B cell (primary cell): ENCODE results near the gene MPIG6B. TPM values are rescaled to one million over a fixed set of nuclear protein-coding genes. Genes with fewer than 3 reads are reported as not detected.
A peak's percentile ranks its signal among the peaks of the same experiment; 100 is the strongest.

ENCODE experiments used
- ATAC-seq: fragments of 200-7000 bp; cut with Tn5 transposase; one replicate; pipeline ENCODE4 v1.10.0; 2021; ENCODE audit warnings: low read depth, mild to moderate bottlenecking, moderate number of reproducible peaks, moderate library complexity
- CTCF ChIA-PET: fragments of 350-600 bp; sonication (Branson Sonifier 250); formaldehyde crosslinking; loops from one replicate; lab custom pipeline; 2021; ENCODE audit warnings: antibody characterized with exemption, inconsistent platforms; lab: Charles Lee
- POLR2A ChIA-PET: fragments of 350-600 bp; sonication (Branson Sonifier 250); formaldehyde crosslinking; loops from one replicate; lab custom pipeline; 2021; ENCODE audit warnings: antibody characterized with exemption; lab: Charles Lee
- DNase-seq: peaks from one replicate; pipeline ENCODE4 v3.0.0; 2013
- H2AFZ ChIP-seq: 2 replicates; pipeline ENCODE4 v1.6.1; 2012; ENCODE audit warnings: mild to moderate bottlenecking, low read depth, low read length; ENCODE audit not compliant: insufficient read depth, poor library complexity, severe bottlenecking
- H3K27ac ChIP-seq, 2 donors: 1 replicate in 1 of 2; 2 replicates in 1 of 2; pipeline ENCODE4 v1.5.1; 2012 to 2013; ENCODE audit warnings: low read length in 2 of 2, mild to moderate bottlenecking in 2 of 2, moderate library complexity in 1 of 2
- H3K27me3 ChIP-seq, 4 experiments: fragments of 200-600 bp in 1 of 4; sonication (generic) in 1 of 4; replicated peaks in 1 of 4; 1 replicate in 2 of 4; 2 replicates in 2 of 4; pipeline versions ENCODE4 v1.6.1 to v1.7.0; 2013 to 2016; ENCODE audit warnings: low read length in 3 of 4, mild to moderate bottlenecking in 2 of 4, mixed read lengths in 1 of 4, moderate library complexity in 1 of 4; ENCODE audit not compliant: insufficient read depth in 4 of 4, control insufficient read depth in 3 of 4; ENCODE audit errors: control extremely low read depth in 1 of 4
- H3K36me3 ChIP-seq, 2 experiments: replicated peaks in 1 of 2; 1 replicate in 1 of 2; 2 replicates in 1 of 2; pipeline versions ENCODE4 v1.6.1 to v1.7.1; 2013; ENCODE audit warnings: low read length in 1 of 2; ENCODE audit not compliant: insufficient read depth in 2 of 2, control insufficient read depth in 1 of 2; ENCODE audit errors: control extremely low read depth in 1 of 2, extremely low read depth in 1 of 2
- H3K4me1 ChIP-seq, 2 donors: fragments of 200-600 bp in 1 of 2; sonication (generic) in 1 of 2; 1 replicate in 1 of 2; 2 replicates in 1 of 2; pipeline versions ENCODE4 v1.5.1 to v1.6.1; 2013 to 2017; ENCODE audit warnings: low read length in 2 of 2; ENCODE audit not compliant: control insufficient read depth in 2 of 2, insufficient read depth in 2 of 2
- H3K4me2 ChIP-seq: replicated peaks from 2 replicates; pipeline ENCODE3; 2012; ENCODE audit warnings: mild to moderate bottlenecking, low read depth, low read length; ENCODE audit not compliant: poor library complexity, severe bottlenecking
- H3K4me3 ChIP-seq, 5 experiments: fragments of 200-600 bp in 1 of 5; sonication (generic) in 1 of 5; 1 replicate in 3 of 5; 2 replicates in 2 of 5; pipeline versions ENCODE4 v1.5.1 to v1.7.0; 2011 to 2016; ENCODE audit warnings: low read length in 4 of 5, mild to moderate bottlenecking in 4 of 5, low read depth in 2 of 5, control low read depth in 1 of 5, moderate library complexity in 1 of 5; ENCODE audit not compliant: insufficient read depth in 1 of 5; ENCODE audit errors: control extremely low read depth in 1 of 5, extremely low read depth in 1 of 5
- H3K79me2 ChIP-seq: fragments of 200-600 bp; sonication (generic); one replicate; pipeline ENCODE4 v1.6.0; 2016; ENCODE audit warnings: low read length; ENCODE audit not compliant: control insufficient read depth, insufficient read depth
- H3K9ac ChIP-seq: fragments of 200-600 bp; sonication (generic); 2 replicates; pipeline ENCODE4 v1.6.1; 2017; ENCODE audit warnings: mild to moderate bottlenecking, low read length, moderate library complexity
- H3K9me3 ChIP-seq, 3 donors: one replicate each; pipeline versions ENCODE4 v1.6.1 to v1.7.1; 2013; ENCODE audit warnings: low read length in 2 of 3; ENCODE audit not compliant: control insufficient read depth in 2 of 3, insufficient read depth in 1 of 3; ENCODE audit errors: control extremely low read depth in 1 of 3
- H4K20me1 ChIP-seq: 2 replicates; pipeline ENCODE4 v1.6.0; 2012; ENCODE audit warnings: mild to moderate bottlenecking, low read length; ENCODE audit not compliant: insufficient read depth, control insufficient read depth, poor library complexity, severe bottlenecking
- H3K27ac Mint-ChIP-seq: one replicate; pipeline ENCODE4 v1.8.0; 2021; ENCODE audit warnings: mixed read lengths
- H3K27me3 Mint-ChIP-seq: one replicate; pipeline ENCODE4 v1.8.0; 2021; ENCODE audit warnings: mixed read lengths
- H3K4me1 Mint-ChIP-seq: one replicate; pipeline ENCODE4 v1.8.0; 2021; ENCODE audit warnings: mixed read lengths
- H3K4me3 Mint-ChIP-seq: one replicate; pipeline ENCODE4 v1.8.0; 2021; ENCODE audit warnings: mixed read lengths
- H3K9me3 Mint-ChIP-seq: one replicate; pipeline ENCODE4 v1.8.0; 2022; ENCODE audit warnings: mixed read lengths; ENCODE audit not compliant: insufficient read depth
- CTCF ChIP-seq: fragments of 200-600 bp; IDR thresholded peaks from one replicate; pipeline ENCODE4 v1.8.0; 2022; ENCODE audit warnings: antibody characterized with exemption, mild to moderate bottlenecking
- EZH2 ChIP-seq: IDR thresholded peaks from 2 replicates; pipeline ENCODE4 v1.6.1; 2012; ENCODE audit warnings: borderline replicate concordance, low read depth, mild to moderate bottlenecking, moderate library complexity, low read length; ENCODE audit not compliant: insufficient read depth, poor library complexity, severe bottlenecking
- WGBS: methylation state at CpG from one replicate; pipeline ENCODE4 v1.1.5; 2013; ENCODE audit warnings: missing lambda C conversion rate; ENCODE audit not compliant: insufficient coverage; 5-methylcytosine and 5-hydroxymethylcytosine counted together
- intact Hi-C: fragments of 100-400 bp; cut with micrococcal nuclease; formaldehyde crosslinking; loops from one replicate; pipeline ENCODE4 v1.10.0; 2022
- polyA plus RNA-seq: library from polyadenylated mRNA; depleted of rRNA; stranded (reverse); fragments of >200 nt; gene quantifications from 2 replicates; pipeline ENCODE4 v1.2.3, GENCODE V29; 2012
- total RNA-seq, 2 donors: library from RNA; stranded (reverse); fragments of 120-200 nt in 1 of 2; gene quantifications; 1 replicate in 1 of 2; 2 replicates in 1 of 2; pipeline versions ENCODE4 v1.2.3 to v1.2.4, GENCODE V29; 2013 to 2022

The MPIG6B gene
- total and polyA plus RNA-seq, 2 donors (not counting 1 experiment from before 2014, with no cell fraction given): 0.54 to 1.6 TPM

- ATAC-seq: no peak
- Histone ChIP-seq H3K27me3 (no peaks in the 10 kb centered on the region), H4K20me1 (peaks cover 7% of the 10 kb centered on the region), H3K9ac (peak overlapping the region; percentile 91), H2AFZ (peak overlapping the region; percentile 42), H3K27ac (peak overlapping the region; percentile 81 to 96), H3K4me3 (peak overlapping the region; percentile 0 to 87 (median 73)), H3K4me2 (peak overlapping the region; percentile 82), H3K79me2 (peaks cover 60% of the 10 kb centered on the region), H3K4me1 (peaks cover 53 to 57% of the 10 kb centered on the region in 2 donors), H3K9me3 (no peaks in the 10 kb centered on the region), H3K36me3 (peaks cover 2 to 19% of the 10 kb centered on the region in 2 experiments)
- intact Hi-C loops: loop anchor here (5.0 to 10.0 kb wide), 5 partner anchors 70 to 457 kb away; partner anchors contain the start of genes CSNK2B, DDX39B, DXO and EHMT2
- WGBS: 4% methylated on average over 5 of the region's 7 CpGs
- peaks cover 78% of the 10 kb centered on the region for H3K4me1 Mint-ChIP-seq
- TF ChIP-seq EZH2 (no peak), CTCF (no peak)
- DNase-seq: peak; percentile 53
- ChIA-PET CTCF (interaction anchor here (0.6 to 7.8 kb wide), 12 partner anchors 8 to 150 kb away, joined by 3 to 90 read pairs (median 7); partner anchors contain the start of genes ABHD16A, DDAH2, LSM2 and NEU1), POLR2A (interaction anchor here (0.6 to 3.1 kb wide), 10 partner anchors 10 to 401 kb away, joined by 3 to 16 read pairs (median 5); partner anchors contain the start of genes ABHD16A, HSPA1B and NEU1)
- H3K4me3 Mint-ChIP-seq: peak overlapping the region; percentile 100
- H3K27ac Mint-ChIP-seq: peak overlapping the region; percentile 91
- H3K27me3 Mint-ChIP-seq: no peaks in the 10 kb centered on the region
- H3K9me3 Mint-ChIP-seq: no peaks in the 10 kb centered on the region
Measured at GRCh38 chr6:31737315-31737990, 14.3 kb downstream of the MPIG6B start.
